Calu3 (cell line): ENCODE data around the gene NOP10. TPM values are rescaled to one million over a fixed set of nuclear protein-coding genes. Genes with fewer than 3 reads are reported as not detected.

Experiments
- BruUV-seq: library from RNA; stranded (reverse); fragments of 400-500 nt; replicated peaks from 2 replicates; lab custom pipeline; 2021; lab: Mats Ljungman, UMichigan
- CTCF ChIA-PET: fragments of 300-600 bp; sonication (Branson Sonifier 250); formaldehyde crosslinking; loops from one replicate; lab custom pipeline; 2022; ENCODE audit warnings: antibody characterized with exemption; lab: Charles Lee
- DNase-seq: peaks from one replicate; pipeline ENCODE4 v3.0.0; 2022
- H3K27ac Mint-ChIP-seq: one replicate; pipeline ENCODE4 v1.8.0; 2022; ENCODE audit warnings: mixed read lengths; ENCODE audit not compliant: unreplicated experiment
- H3K27me3 Mint-ChIP-seq: one replicate; pipeline ENCODE4 v1.8.0; 2022; ENCODE audit warnings: mixed read lengths; ENCODE audit not compliant: unreplicated experiment
- H3K36me3 Mint-ChIP-seq: one replicate; pipeline ENCODE4 v1.8.0; 2022; ENCODE audit warnings: mild to moderate bottlenecking, moderate library complexity, mixed read lengths; ENCODE audit not compliant: insufficient read depth, unreplicated experiment
- H3K4me1 Mint-ChIP-seq: one replicate; pipeline ENCODE4 v1.8.0; 2022; ENCODE audit warnings: mild to moderate bottlenecking, low read depth, mixed read lengths; ENCODE audit not compliant: unreplicated experiment
- H3K4me3 Mint-ChIP-seq: one replicate; pipeline ENCODE4 v1.8.0; 2022; ENCODE audit warnings: mild to moderate bottlenecking, low read depth, moderate library complexity, mixed read lengths; ENCODE audit not compliant: unreplicated experiment
- H3K9me3 Mint-ChIP-seq: one replicate; pipeline ENCODE4 v1.8.0; 2022; ENCODE audit warnings: low read depth, mixed read lengths; ENCODE audit not compliant: unreplicated experiment
- CTCF ChIP-seq: fragments of 200-600 bp; IDR thresholded peaks from one replicate; pipeline ENCODE4 v1.8.0; 2022; ENCODE audit warnings: antibody characterized with exemption; ENCODE audit not compliant: unreplicated experiment
- intact Hi-C: fragments of 100-400 bp; cut with micrococcal nuclease; formaldehyde crosslinking; loops from one replicate; pipeline ENCODE4 v1.10.0; 2022; ENCODE audit not compliant: unreplicated experiment
- microRNA-seq: library from miRNA; unstranded; fragments of <30 nt; microRNA quantifications from one replicate; pipeline ENCODE4 v1.2.0, GENCODE V29; 2022
- total RNA-seq: library from RNA; stranded (reverse); gene quantifications from 2 replicates; pipeline ENCODE4 v1.2.3, GENCODE V29; 2022

The NOP10 gene
- total RNA-seq, 1 experiment from 2014 or later, result 46.0 TPM

DNA sequence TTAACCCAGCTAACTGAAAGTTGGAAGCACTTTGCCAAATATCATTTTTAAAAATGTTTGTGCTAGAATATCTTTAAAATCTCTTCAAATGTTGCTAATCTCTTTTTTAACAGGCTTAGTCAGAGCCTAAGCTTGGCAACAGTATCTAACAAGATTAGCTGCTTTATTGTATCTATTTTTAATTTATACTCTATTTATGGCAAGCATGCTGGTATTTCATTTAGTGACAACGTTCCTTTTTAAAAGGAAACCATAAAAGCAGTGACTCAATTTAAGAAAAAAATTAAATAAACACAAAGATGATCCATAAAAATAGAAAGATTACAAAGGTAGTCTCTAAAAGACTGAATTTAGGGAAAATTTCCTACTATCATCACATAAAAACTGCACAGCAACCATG, 45.9 kb downstream of the NOP10 start:
- BruUV-seq, result no TSS peak
- no peak for TF ChIP-seq CTCF
- CTCF ChIA-PET, result no interaction called here
- no peak for DNase-seq
- no peaks in the 10 kb centered on the region for H3K9me3 Mint-ChIP-seq
- no peak overlapping the region for H3K4me3 Mint-ChIP-seq
- intact Hi-C loops, result no loop called here
- H3K27ac Mint-ChIP-seq, result no peak overlapping the region
- H3K36me3 Mint-ChIP-seq, result no peaks in the 10 kb centered on the region
- no peaks in the 10 kb centered on the region for H3K4me1 Mint-ChIP-seq
- H3K27me3 Mint-ChIP-seq, result no peaks in the 10 kb centered on the region

GRCh38 chr15:34292621-34293020, 50.3 kb downstream of the NOP10 start:
- no TSS peak for BruUV-seq
- H3K36me3 Mint-ChIP-seq, result no peaks in the 10 kb centered on the region
- TF ChIP-seq CTCF, result no peak
- no peaks in the 10 kb centered on the region for H3K27me3 Mint-ChIP-seq
- CTCF ChIA-PET, result no interaction called here
- H3K4me3 Mint-ChIP-seq, result no peak overlapping the region
- H3K9me3 Mint-ChIP-seq, result no peaks in the 10 kb centered on the region
- DNase-seq, result no peak
- no peak overlapping the region for H3K27ac Mint-ChIP-seq
- intact Hi-C loops, result no loop called here
- no peaks in the 10 kb centered on the region for H3K4me1 Mint-ChIP-seq

Small RNA genes within 50 kb of the gene (microRNA-seq; reads per million reads assigned to microRNA genes)
- not detected for gene MIR1233-1

Other genes with a start within 250 kb of the NOP10 start
- 30.5 and 34.3 TPM in 2 replicates for gene EMC7, start 241.3 kb downstream of the NOP10 start, total RNA-seq
- 1.3 TPM in 2 replicates for gene PGBD4, start 241.1 kb downstream of the NOP10 start, total RNA-seq
- gene KATNBL1, start 133.0 kb downstream of the NOP10 start, total RNA-seq, result 12.9 and 14.8 TPM in 2 replicates
- gene EMC4, start 118.1 kb downstream of the NOP10 start, total RNA-seq, result 40.3 and 43.9 TPM in 2 replicates
- gene SLC12A6, start 5.4 kb downstream of the NOP10 start, total RNA-seq, result 3.8 and 4.2 TPM in 2 replicates
- not detected in 2 replicates for gene NUTM1, start 179 bp upstream of the NOP10 start, total RNA-seq
- 28.9 and 35.3 TPM in 2 replicates for gene LPCAT4, start 24.1 kb upstream of the NOP10 start, total RNA-seq
- gene GOLGA8A, start 94.7 kb upstream of the NOP10 start, total RNA-seq, result 37.2 and 46.5 TPM in 2 replicates
- gene GOLGA8B, start 240.5 kb upstream of the NOP10 start, total RNA-seq, result 72.5 and 74.9 TPM in 2 replicates